ENCODE measurements around the gene IGHMBP2. TPM values are rescaled to one million over a fixed set of nuclear protein-coding genes. Genes with fewer than 3 reads are reported as not detected.

IGHMBP2 gene
- total RNA-seq, 5 donors from 2014 or later (not counting 1 experiment from before 2014, with no cell fraction given), result 33.5 to 59.8 (median 37.0) TPM

DNA sequence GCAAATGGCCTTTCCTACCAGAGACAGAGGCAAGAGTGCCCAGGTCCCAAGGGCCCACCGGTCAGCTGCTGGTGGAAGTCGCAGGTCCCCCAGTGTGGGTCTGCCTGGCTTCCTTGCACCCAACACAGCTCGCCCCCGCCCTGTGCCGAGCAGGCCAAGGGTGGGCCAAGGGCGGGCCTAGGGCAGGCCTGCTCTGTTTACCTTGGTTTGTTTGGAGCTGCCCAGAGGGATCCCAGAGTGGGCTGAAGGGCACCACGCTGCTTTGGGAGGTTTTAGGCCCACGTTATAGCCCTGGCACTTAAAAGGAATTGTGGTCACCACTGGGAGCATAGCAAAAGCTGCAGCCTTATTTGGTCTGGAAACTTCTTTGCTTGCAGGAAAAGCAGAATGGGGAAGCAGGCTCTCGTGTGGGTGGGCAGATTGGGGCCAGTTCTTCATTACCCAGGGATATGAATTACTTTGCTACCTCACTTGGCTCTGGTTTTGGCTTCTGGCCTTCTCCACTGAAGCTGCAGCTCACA, 39.1 kb downstream of the IGHMBP2 start:
- Mint-ChIP-seq H3K9me3 (no peaks in the 10 kb centered on the region), H3K4me1 (peaks cover 0 to under 1% (median 0%) of the 10 kb centered on the region in 3 donors), H3K36me3 (peaks cover 13% of the 10 kb centered on the region), H3K4me3 (no peak overlapping the region), H3K27ac (no peak overlapping the region), H3K27me3 (no peaks in the 10 kb centered on the region)
- no peak for ATAC-seq (replicated peaks in 1 of 4)
- no peaks in the 10 kb centered on the region for H3K4me1 ChIP-seq (ENCODE audit: control insufficient read depth in 1 of 2, extremely low read depth in 1 of 2, insufficient read depth in 2 of 2, low read length in 2 of 2)
- 86% methylated on average over 8 of the region's 9 CpGs for WGBS (ENCODE audit: insufficient coverage)
- H3K4me3 ChIP-seq (ENCODE audit: control insufficient read depth in 1 of 2, extremely low read depth in 1 of 2, low read length in 1 of 2), result no peak overlapping the region
- ChIA-PET POLR2A (no interaction called here), CTCF (no interaction called here)
- no peaks in the 10 kb centered on the region for H3K27me3 ChIP-seq (replicated peaks in 1 of 2; ENCODE audit: control insufficient read depth in 2 of 2, extremely low read depth in 1 of 2, insufficient read depth in 2 of 2, low read length in 1 of 2)
- no peak for DNase-seq
- peaks cover 6 to 26% of the 10 kb centered on the region in 2 donors for H3K36me3 ChIP-seq (ENCODE audit: control insufficient read depth in 2 of 2, extremely low read depth in 1 of 2, insufficient read depth in 1 of 2, low read length in 1 of 2)
- H3K9me3 ChIP-seq, result no peaks in the 10 kb centered on the region
- no peak overlapping the region for H3K27ac ChIP-seq (ENCODE audit: low read length)

- 92% methylated on average over 10 of the region's 18 CpGs for WGBS (ENCODE audit: insufficient coverage)
- Histone ChIP-seq H3K4me1 (ENCODE audit: control insufficient read depth in 1 of 2, extremely low read depth in 1 of 2, insufficient read depth in 2 of 2, low read length in 2 of 2) (no peaks in the 10 kb centered on the region), H3K36me3 (ENCODE audit: control insufficient read depth in 2 of 2, extremely low read depth in 1 of 2, insufficient read depth in 1 of 2, low read length in 1 of 2) (no peaks in the 10 kb centered on the region), H3K27me3 (replicated peaks in 1 of 2; ENCODE audit: control insufficient read depth in 2 of 2, extremely low read depth in 1 of 2, insufficient read depth in 2 of 2, low read length in 1 of 2) (peaks cover 0 to 4% of the 10 kb centered on the region in 2 experiments), H3K9me3 (no peaks in the 10 kb centered on the region), H3K27ac (ENCODE audit: low read length) (no peak overlapping the region), H3K4me3 (ENCODE audit: control insufficient read depth in 1 of 2, extremely low read depth in 1 of 2, low read length in 1 of 2) (no peak overlapping the region)
- ChIA-PET POLR2A (no interaction called here), CTCF (no interaction called here)
- H3K4me3 Mint-ChIP-seq, result no peak overlapping the region
- no peaks in the 10 kb centered on the region for H3K36me3 Mint-ChIP-seq
- no peaks in the 10 kb centered on the region for H3K9me3 Mint-ChIP-seq
- no peak overlapping the region for H3K27ac Mint-ChIP-seq
- DNase-seq (no peak), ATAC-seq (replicated peaks in 1 of 4) (no peak)
- H3K27me3 Mint-ChIP-seq, result no peaks in the 10 kb centered on the region
- peaks cover 0 to 5% (median 4%) of the 10 kb centered on the region in 3 donors for H3K4me1 Mint-ChIP-seq
These were observed 42.9 kb downstream of the IGHMBP2 start for GRCh38 chr11:68946416-68947090.

DNA sequence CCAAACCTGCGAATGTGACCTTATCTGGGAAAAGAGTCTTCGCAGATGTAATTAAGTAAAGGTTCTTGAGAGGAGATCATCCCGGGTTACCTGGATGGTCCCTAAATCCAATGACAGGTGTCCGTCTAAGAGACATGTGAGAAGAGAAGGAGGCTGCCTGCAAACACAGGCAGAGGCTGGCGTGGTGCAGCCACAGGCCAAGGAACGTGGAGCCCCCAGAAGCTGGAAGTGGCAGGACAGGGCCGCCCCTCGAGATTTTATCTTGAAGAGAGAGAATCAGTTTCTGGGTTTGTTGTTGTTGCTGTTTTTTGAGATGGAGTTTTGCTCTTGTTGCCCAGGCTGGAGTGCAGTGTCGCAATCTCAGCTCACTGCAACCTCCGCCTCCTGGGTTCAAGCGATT, 43.5 kb downstream of the IGHMBP2 start:
- CTCF ChIA-PET, result no interaction called here
- DNase-seq (no peak), ATAC-seq (replicated peaks in 1 of 4) (no peak)
- Histone ChIP-seq H3K4me1 (ENCODE audit: control insufficient read depth in 1 of 2, extremely low read depth in 1 of 2, insufficient read depth in 2 of 2, low read length in 2 of 2) (no peaks in the 10 kb centered on the region), H3K9me3 (no peaks in the 10 kb centered on the region), H3K36me3 (ENCODE audit: control insufficient read depth in 2 of 2, extremely low read depth in 1 of 2, insufficient read depth in 1 of 2, low read length in 1 of 2) (no peaks in the 10 kb centered on the region), H3K4me3 (ENCODE audit: control insufficient read depth in 1 of 2, extremely low read depth in 1 of 2, low read length in 1 of 2) (no peak overlapping the region), H3K27me3 (replicated peaks in 1 of 2; ENCODE audit: control insufficient read depth in 2 of 2, extremely low read depth in 1 of 2, insufficient read depth in 2 of 2, low read length in 1 of 2) (peaks cover 0 to 4% of the 10 kb centered on the region in 2 experiments), H3K27ac (ENCODE audit: low read length) (no peak overlapping the region)
- POLR2A ChIA-PET, result no interaction called here
- no peak overlapping the region for H3K4me3 Mint-ChIP-seq
- no peaks in the 10 kb centered on the region for H3K27me3 Mint-ChIP-seq
- H3K4me1 Mint-ChIP-seq, result peaks cover 0 to 5% (median 4%) of the 10 kb centered on the region in 3 donors
- 65% methylated on average over 5 of the region's 11 CpGs for WGBS (ENCODE audit: insufficient coverage)
- H3K9me3 Mint-ChIP-seq, result no peaks in the 10 kb centered on the region
- H3K36me3 Mint-ChIP-seq, result no peaks in the 10 kb centered on the region
- H3K27ac Mint-ChIP-seq, result no peak overlapping the region

- ATAC-seq (replicated peaks in 1 of 4) (no peak), DNase-seq (no peak)
- H3K4me1 Mint-ChIP-seq, result peaks cover 0 to 5% (median 4%) of the 10 kb centered on the region in 3 donors
- H3K27me3 ChIP-seq (replicated peaks in 1 of 2; ENCODE audit: control insufficient read depth in 2 of 2, extremely low read depth in 1 of 2, insufficient read depth in 2 of 2, low read length in 1 of 2), result peaks cover 0 to 4% of the 10 kb centered on the region in 2 experiments
- H3K9me3 ChIP-seq, result no peaks in the 10 kb centered on the region
- H3K4me3 Mint-ChIP-seq, result no peak overlapping the region
- H3K36me3 ChIP-seq (ENCODE audit: control insufficient read depth in 2 of 2, extremely low read depth in 1 of 2, insufficient read depth in 1 of 2, low read length in 1 of 2), result no peaks in the 10 kb centered on the region
- no peak overlapping the region for H3K27ac Mint-ChIP-seq
- H3K36me3 Mint-ChIP-seq, result no peaks in the 10 kb centered on the region
- H3K27me3 Mint-ChIP-seq, result no peaks in the 10 kb centered on the region
- no peaks in the 10 kb centered on the region for H3K4me1 ChIP-seq (ENCODE audit: control insufficient read depth in 1 of 2, extremely low read depth in 1 of 2, insufficient read depth in 2 of 2, low read length in 2 of 2)
- POLR2A ChIA-PET, result no interaction called here
- WGBS (ENCODE audit: insufficient coverage), result 100% methylated on average over 1 of the region's 2 CpGs
- CTCF ChIA-PET, result interaction anchor here in 1 of 2 donors (0.7 kb wide), 1 partner anchor 10 kb away, joined by 4 read pairs; no protein-coding TSS in a partner anchor
- H3K9me3 Mint-ChIP-seq, result no peaks in the 10 kb centered on the region
- H3K27ac ChIP-seq (ENCODE audit: low read length), result no peak overlapping the region
- no peak overlapping the region for H3K4me3 ChIP-seq (ENCODE audit: control insufficient read depth in 1 of 2, extremely low read depth in 1 of 2, low read length in 1 of 2)
These were observed 44.8 kb downstream of the IGHMBP2 start for GRCh38 chr11:68948496-68948895.

DNA sequence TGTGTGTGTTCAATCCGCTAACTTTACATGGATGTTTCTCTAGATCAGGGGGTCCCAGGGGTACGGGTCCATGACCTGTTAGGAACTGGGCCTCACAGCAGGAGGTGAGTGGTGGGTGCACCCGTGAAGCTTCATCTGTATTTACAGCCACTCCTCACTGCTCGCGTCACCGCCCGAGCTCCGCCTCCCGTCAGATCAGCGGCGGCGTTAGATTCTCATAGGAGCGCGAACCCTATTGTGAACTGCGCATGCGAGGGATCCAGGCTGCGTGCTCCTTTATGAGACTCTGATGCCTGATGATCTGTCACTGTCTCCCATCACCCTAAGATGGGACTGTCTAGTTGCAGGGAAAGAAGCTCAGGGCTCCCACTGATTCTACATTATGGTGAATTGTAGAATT, 45.2 kb downstream of the IGHMBP2 start:
- no peak overlapping the region for H3K27ac ChIP-seq (ENCODE audit: low read length)
- H3K9me3 ChIP-seq, result no peaks in the 10 kb centered on the region
- H3K36me3 ChIP-seq (ENCODE audit: control insufficient read depth in 2 of 2, extremely low read depth in 1 of 2, insufficient read depth in 1 of 2, low read length in 1 of 2), result no peaks in the 10 kb centered on the region
- no peak for ATAC-seq (replicated peaks in 1 of 4)
- H3K4me1 Mint-ChIP-seq, result peaks cover 0 to 5% (median 4%) of the 10 kb centered on the region in 3 donors
- POLR2A ChIA-PET, result no interaction called here
- CTCF ChIA-PET, result interaction anchor here in 1 of 2 donors (0.7 kb wide), 1 partner anchor 9 kb away, joined by 4 read pairs; no protein-coding TSS in a partner anchor
- peaks cover 0 to 4% of the 10 kb centered on the region in 2 experiments for H3K27me3 ChIP-seq (replicated peaks in 1 of 2; ENCODE audit: control insufficient read depth in 2 of 2, extremely low read depth in 1 of 2, insufficient read depth in 2 of 2, low read length in 1 of 2)
- 100% methylated on average over 5 of the region's 17 CpGs for WGBS (ENCODE audit: insufficient coverage)
- no peak overlapping the region for H3K4me3 Mint-ChIP-seq
- H3K27me3 Mint-ChIP-seq, result no peaks in the 10 kb centered on the region
- no peak overlapping the region for H3K27ac Mint-ChIP-seq
- no peaks in the 10 kb centered on the region for H3K4me1 ChIP-seq (ENCODE audit: control insufficient read depth in 1 of 2, extremely low read depth in 1 of 2, insufficient read depth in 2 of 2, low read length in 2 of 2)
- H3K9me3 Mint-ChIP-seq, result no peaks in the 10 kb centered on the region
- no peaks in the 10 kb centered on the region for H3K36me3 Mint-ChIP-seq
- H3K4me3 ChIP-seq (ENCODE audit: control insufficient read depth in 1 of 2, extremely low read depth in 1 of 2, low read length in 1 of 2), result no peak overlapping the region
- no peak for DNase-seq

DNA sequence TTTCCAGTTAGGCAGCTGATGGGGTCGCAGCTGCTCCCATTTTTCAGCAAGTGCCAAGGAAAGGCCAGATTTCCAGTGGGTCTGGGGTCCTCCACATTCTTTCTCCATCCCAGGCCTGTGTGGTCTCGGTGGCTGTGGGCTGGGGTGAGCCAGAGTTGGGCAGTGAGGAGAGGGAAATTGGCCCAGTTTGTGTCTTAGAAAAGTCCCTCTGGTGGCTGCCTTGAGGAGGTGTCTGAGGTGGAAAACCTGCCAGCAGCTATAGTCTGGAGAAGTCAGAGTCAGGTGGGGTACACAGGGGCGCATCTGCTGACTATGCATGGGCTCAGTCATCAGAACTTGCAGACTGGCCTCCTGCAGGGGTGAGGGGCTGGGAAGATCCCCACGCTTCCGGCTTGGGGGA, 46.6 kb downstream of the IGHMBP2 start:
- ChIA-PET POLR2A (no interaction called here), CTCF (no interaction called here)
- no peak for ATAC-seq (replicated peaks in 1 of 4)
- Mint-ChIP-seq H3K9me3 (no peaks in the 10 kb centered on the region), H3K36me3 (no peaks in the 10 kb centered on the region), H3K27ac (no peak overlapping the region), H3K27me3 (no peaks in the 10 kb centered on the region), H3K4me3 (no peak overlapping the region), H3K4me1 (peaks cover under 1 to 6% (median 5%) of the 10 kb centered on the region in 3 donors)
- Histone ChIP-seq H3K4me3 (ENCODE audit: control insufficient read depth in 1 of 2, extremely low read depth in 1 of 2, low read length in 1 of 2) (no peak overlapping the region), H3K9me3 (no peaks in the 10 kb centered on the region), H3K36me3 (ENCODE audit: control insufficient read depth in 2 of 2, extremely low read depth in 1 of 2, insufficient read depth in 1 of 2, low read length in 1 of 2) (no peaks in the 10 kb centered on the region), H3K4me1 (ENCODE audit: control insufficient read depth in 1 of 2, extremely low read depth in 1 of 2, insufficient read depth in 2 of 2, low read length in 2 of 2) (no peaks in the 10 kb centered on the region), H3K27ac (ENCODE audit: low read length) (no peak overlapping the region), H3K27me3 (replicated peaks in 1 of 2; ENCODE audit: control insufficient read depth in 2 of 2, extremely low read depth in 1 of 2, insufficient read depth in 2 of 2, low read length in 1 of 2) (peaks cover 0 to 8% of the 10 kb centered on the region in 2 experiments)
- 33% methylated on average over 1 of the region's 5 CpGs for WGBS (ENCODE audit: insufficient coverage)
- DNase-seq, result no peak

All from T-cell (primary cell).